Ascending aorta (tissue), 2 donors: ENCODE measurements around the gene NKG7. TPM values are rescaled to one million over a fixed set of nuclear protein-coding genes. Genes with fewer than 3 reads are reported as not detected.

Experiments used
- DNase-seq, 2 donors: peaks; one replicate each; pipeline ENCODE4 v3.0.0-alpha.2; 2019; ENCODE audit warnings: low spot score in 2 of 2
- H3K27ac ChIP-seq, 2 donors: fragments of 200-600 bp; sonication (generic); one replicate each; pipeline ENCODE4 v1.5.1; 2016 to 2017; ENCODE audit warnings: mild to moderate bottlenecking in 1 of 2
- H3K27me3 ChIP-seq: fragments of 200-600 bp; sonication (generic); one replicate; pipeline ENCODE4 v1.5.1; 2017
- H3K36me3 ChIP-seq, 2 donors: fragments of 200-600 bp; sonication (generic); one replicate each; pipeline ENCODE4 v1.5.1; 2016
- H3K4me1 ChIP-seq, 2 donors: fragments of 200-600 bp; sonication (generic); one replicate each; pipeline ENCODE4 v1.5.1; 2016 to 2017; ENCODE audit warnings: mild to moderate bottlenecking in 1 of 2
- H3K4me3 ChIP-seq, 2 donors: fragments of 200-600 bp; sonication (generic); one replicate each; pipeline ENCODE4 v1.5.1; 2016 to 2017; ENCODE audit warnings: mild to moderate bottlenecking in 1 of 2
- H3K9me3 ChIP-seq, 2 donors: fragments of 200-600 bp; sonication (generic); one replicate each; pipeline ENCODE4 v1.5.1; 2016
- CTCF ChIP-seq, 3 experiments: fragments of 200-600 bp in 2 of 3; fragments of 450-650 bp in 1 of 3; sonication (generic) in 2 of 3; IDR thresholded peaks; one replicate each; pipeline ENCODE4 v1.5.1; 2016 to 2019; ENCODE audit warnings: antibody characterized with exemption in 3 of 3, mild to moderate bottlenecking in 1 of 3, moderate library complexity in 1 of 3
- intact Hi-C: fragments of 100-400 bp; cut with DNase I; formaldehyde crosslinking; loops from one replicate; pipeline ENCODE4 v1.15.1; 2023
- total RNA-seq: library from RNA; depleted of rRNA; stranded (reverse); fragments of >200 nt; gene quantifications from one replicate; pipeline ENCODE4 v1.1.0, GENCODE V29; 2016

NKG7 gene
- total RNA-seq, 1 donor from 2014 or later = 30.2 TPM

GRCh38 chr19:51346742-51347141 lies 25.7 kb downstream of the NKG7 start:
- H3K9me3 ChIP-seq = no peaks in the 10 kb centered on the region
- H3K36me3 ChIP-seq = peaks cover 20 to 40% of the 10 kb centered on the region in 2 donors
- H3K4me3 ChIP-seq = no peak overlapping the region
- H3K4me1 ChIP-seq = no peaks in the 10 kb centered on the region
- no peak for TF ChIP-seq CTCF (IDR thresholded peaks at IDR 0.05)
- no peak overlapping the region for H3K27ac ChIP-seq
- no peaks in the 10 kb centered on the region for H3K27me3 ChIP-seq
- DNase-seq = no peak
- intact Hi-C loops = no loop called here

- TF ChIP-seq CTCF (IDR thresholded peaks at IDR 0.05) = no peak
- no peak overlapping the region for H3K4me3 ChIP-seq
- peaks cover 11 to 24% of the 10 kb centered on the region in 2 donors for H3K36me3 ChIP-seq
- H3K9me3 ChIP-seq = no peaks in the 10 kb centered on the region
- intact Hi-C loops = no loop called here
- no peaks in the 10 kb centered on the region for H3K27me3 ChIP-seq
- no peak for DNase-seq
- H3K4me1 ChIP-seq = peaks cover 0 to 4% of the 10 kb centered on the region in 2 donors
- H3K27ac ChIP-seq = no peak overlapping the region
Observed at GRCh38 chr19:51345076-51345620, 27.3 kb downstream of the NKG7 start.

- peak overlapping the region in 1 of 2 donors; percentile 93 for H3K27ac ChIP-seq
- H3K4me3 ChIP-seq = no peak overlapping the region
- TF ChIP-seq CTCF (IDR thresholded peaks at IDR 0.05) = no peak
- no peaks in the 10 kb centered on the region for H3K27me3 ChIP-seq
- H3K4me1 ChIP-seq = peaks cover 0 to 4% of the 10 kb centered on the region in 2 donors
- peaks cover 8 to 21% of the 10 kb centered on the region in 2 donors for H3K36me3 ChIP-seq
- DNase-seq = no peak
- no peaks in the 10 kb centered on the region for H3K9me3 ChIP-seq
- intact Hi-C loops = no loop called here
Observed at GRCh38 chr19:51342631-51343569, 29.6 kb downstream of the NKG7 start.

GRCh38 chr19:51341976-51342580 lies 30.4 kb downstream of the NKG7 start, which contains the start of gene VSIG10L:
Gene VSIG10L (minus strand): TSS chr19:51342139. CDS start chr19:51342124, 15 bp downstream.
- H3K27ac ChIP-seq = peak within 1 kb of the TSS; percentile 92 to 93
- H3K4me1 ChIP-seq = peaks cover 0 to 4% of the 10 kb centered on the region in 2 donors
- no peaks in the 10 kb centered on the region for H3K27me3 ChIP-seq
- H3K36me3 ChIP-seq = peaks cover 8 to 15% of the 10 kb centered on the region in 2 donors
- no peak for DNase-seq
- no peaks in the 10 kb centered on the region for H3K9me3 ChIP-seq
- H3K4me3 ChIP-seq = no peak within 1 kb of the TSS
- intact Hi-C loops = loop anchor here (2.0 kb wide), 2 partner anchors 229 to 233 kb away; partner anchors contain the start of genes CTU1 and ZNF175
- TF ChIP-seq CTCF (IDR thresholded peaks at IDR 0.05) = no peak

- intact Hi-C loops = loop anchor here (2.0 kb wide), 2 partner anchors 230 to 232 kb away; partner anchors contain the start of genes CTU1 and ZNF175
Observed at GRCh38 chr19:51341066-51341465, 31.4 kb downstream of the NKG7 start.

More at GRCh38 chr19:51341066-51341465, 31.4 kb downstream of the NKG7 start:
- Histone ChIP-seq H3K36me3 (peaks cover 7 to 8% of the 10 kb centered on the region in 2 donors), H3K27me3 (no peaks in the 10 kb centered on the region), H3K27ac (peak overlapping the region; percentile 92 to 93), H3K9me3 (no peaks in the 10 kb centered on the region), H3K4me1 (peaks cover 0 to 4% of the 10 kb centered on the region in 2 donors), H3K4me3 (no peak overlapping the region)
- TF ChIP-seq CTCF (IDR thresholded peaks at IDR 0.05) = no peak
- DNase-seq = no peak
